Stimulated activated CD4-positive, alpha-beta T cell treated with anti-CD3 and anti-CD28 coated beads, Interleukin-15, amount 100 ng/mL, for 24 hours (primary cell): ENCODE measurements around the gene TSPAN18.

Source experiments
- DNase-seq: peaks from one replicate; pipeline ENCODE4 v3.0.0-alpha.2; 2020

The TSPAN18 gene

GRCh38 chr11:44875037-44875436 lies 148.3 kb downstream of the TSPAN18 start:
- no peak for DNase-seq

GRCh38 chr11:44876194-44876723 lies 149.5 kb downstream of the TSPAN18 start:
- no peak for DNase-seq

GRCh38 chr11:44876906-44877305 lies 150.1 kb downstream of the TSPAN18 start:
- DNase-seq = no peak

GRCh38 chr11:44877571-44878497 lies 151.1 kb downstream of the TSPAN18 start:
- DNase-seq = no peak

DNA sequence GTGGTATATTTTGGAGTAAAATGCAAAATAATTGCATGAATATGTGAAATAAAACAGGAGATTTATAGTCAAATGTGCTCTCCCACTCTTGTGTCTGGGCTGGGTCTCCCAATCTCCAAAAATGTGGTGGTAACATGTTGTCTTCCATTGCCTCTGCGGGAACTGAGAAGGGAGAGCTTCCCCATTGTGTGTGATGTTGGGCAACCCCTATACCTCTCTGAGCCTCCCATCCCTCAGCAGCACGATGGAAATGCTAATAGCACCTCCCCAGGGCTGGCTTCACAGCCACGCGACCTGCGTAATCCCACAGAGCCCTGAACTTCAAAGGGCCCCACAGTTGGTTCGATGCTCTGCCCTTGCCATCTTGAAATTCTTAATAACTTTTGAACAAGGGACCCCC lies 151.9 kb downstream of the TSPAN18 start:
- DNase-seq = no peak

DNA sequence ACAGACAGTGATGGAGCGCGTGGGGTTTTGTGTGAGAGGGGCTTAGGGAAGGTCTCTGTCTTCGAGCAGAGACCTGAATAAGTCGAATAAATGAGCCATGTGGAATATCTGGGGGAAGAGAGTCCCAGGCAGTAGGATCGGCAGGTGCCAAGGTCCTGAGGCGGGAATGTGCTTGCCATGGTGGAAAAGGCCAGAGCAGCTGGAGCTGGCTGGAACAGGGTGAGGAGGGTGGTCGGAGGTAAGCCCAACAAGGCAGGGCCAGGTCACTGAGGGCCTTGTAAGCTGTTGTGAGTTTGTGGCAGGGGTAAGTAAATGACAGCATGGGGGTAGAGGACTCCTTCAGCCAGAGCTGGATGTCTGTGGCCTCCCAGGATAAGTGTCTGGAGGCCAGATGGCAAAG lies 152.7 kb downstream of the TSPAN18 start:
- DNase-seq = no peak

GRCh38 chr11:44880511-44880910 lies 153.7 kb downstream of the TSPAN18 start:
- DNase-seq = no peak

DNA sequence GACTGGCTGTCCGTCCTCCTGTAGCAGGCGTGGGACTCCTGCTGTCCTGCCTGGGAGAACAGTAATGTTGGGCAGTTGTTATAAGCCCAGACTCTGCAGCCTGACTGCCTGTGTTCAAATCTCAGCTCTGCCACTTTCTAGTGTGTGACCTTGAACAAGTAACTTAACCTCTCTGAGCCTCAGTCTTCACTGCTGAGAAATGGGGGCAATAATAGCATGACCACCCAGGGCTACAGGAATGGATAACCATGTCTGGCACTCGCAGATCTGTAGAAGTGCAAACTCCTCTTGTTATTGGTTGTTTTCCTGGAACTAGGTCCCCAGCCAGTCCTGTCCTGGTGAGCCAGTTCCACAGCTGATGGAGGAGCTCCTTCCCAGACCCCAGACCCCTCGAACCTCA lies 154.2 kb downstream of the TSPAN18 start:
- DNase-seq = no peak

GRCh38 chr11:44883277-44883676 lies 156.5 kb downstream of the TSPAN18 start:
- no peak for DNase-seq

DNA sequence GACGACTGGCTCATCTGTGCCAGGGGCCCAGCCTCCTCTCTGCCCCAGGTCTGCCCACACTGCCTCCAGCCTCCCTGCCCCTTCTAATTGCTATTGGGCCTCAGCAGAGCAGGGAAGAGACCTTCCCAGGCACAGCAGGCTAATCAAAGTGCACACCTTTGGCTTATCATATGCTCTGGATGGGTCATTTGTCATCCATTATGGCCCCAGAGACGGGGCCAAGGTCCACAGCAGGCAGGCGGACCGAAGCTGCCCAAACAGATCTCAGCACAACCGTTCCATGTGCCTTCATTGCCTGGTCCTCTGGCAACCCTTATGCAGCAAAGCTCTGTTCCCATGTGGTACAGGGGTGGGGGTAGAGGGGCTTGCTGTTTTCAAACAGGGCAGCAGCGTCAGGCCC lies 157.3 kb downstream of the TSPAN18 start:
- DNase-seq = no peak

DNA sequence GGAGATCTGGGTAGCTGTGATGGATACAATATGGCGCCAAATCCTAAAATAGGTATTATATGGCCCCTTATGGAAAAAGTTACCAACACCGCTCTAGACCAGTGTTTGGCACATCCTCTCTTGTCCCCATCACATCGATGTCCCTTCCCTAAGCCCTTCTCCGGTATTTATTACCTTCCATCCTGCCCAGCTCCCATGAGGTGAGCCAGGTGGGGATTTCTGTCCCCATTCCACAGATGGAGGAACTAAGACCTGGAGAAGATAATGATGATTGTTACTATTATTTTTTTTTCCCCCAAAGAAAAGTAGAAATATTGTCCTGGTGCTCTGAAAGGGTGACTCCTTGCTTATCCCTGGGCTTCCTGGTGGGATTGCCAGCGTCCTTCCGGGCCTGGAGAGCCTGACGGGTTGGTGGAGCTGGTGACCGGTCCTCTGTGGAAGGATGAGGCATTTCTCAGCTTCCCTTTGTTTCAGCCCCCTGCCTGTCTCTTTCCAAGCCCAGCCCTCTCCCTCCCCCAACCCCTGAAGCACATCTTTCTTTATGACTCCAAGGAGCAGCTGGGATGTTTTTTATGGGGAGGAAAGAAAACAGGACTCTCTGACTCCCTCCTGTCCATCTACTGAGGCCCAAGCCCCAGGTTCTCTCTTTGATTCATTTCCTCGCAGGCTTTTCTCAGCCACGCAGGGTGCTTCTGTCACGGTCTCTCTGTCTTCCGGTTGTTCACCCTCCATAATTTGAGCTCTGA lies 158.5 kb downstream of the TSPAN18 start:
- DNase-seq = no peak

- no peak for DNase-seq
These were observed 159.4 kb downstream of the TSPAN18 start for GRCh38 chr11:44885919-44886789.

DNA sequence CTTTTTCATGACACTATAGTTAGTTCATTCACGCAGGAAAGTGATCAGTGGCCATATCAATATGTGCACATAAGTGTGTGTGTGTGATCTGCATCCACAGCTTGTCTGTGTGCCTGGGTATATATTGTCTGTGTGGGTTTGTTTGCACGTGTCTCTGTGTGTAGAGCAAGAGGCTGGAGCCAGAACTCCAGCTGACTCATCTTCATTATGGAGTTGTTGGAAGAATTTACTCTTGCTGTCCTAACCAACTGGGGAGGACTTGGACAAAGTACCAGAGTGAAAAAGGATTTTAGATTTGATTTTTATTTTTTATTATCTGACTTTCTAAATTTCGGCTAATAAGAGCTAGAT lies 160.0 kb downstream of the TSPAN18 start:
- DNase-seq = no peak

GRCh38 chr11:44887636-44888035 lies 160.9 kb downstream of the TSPAN18 start:
- no peak for DNase-seq

DNA sequence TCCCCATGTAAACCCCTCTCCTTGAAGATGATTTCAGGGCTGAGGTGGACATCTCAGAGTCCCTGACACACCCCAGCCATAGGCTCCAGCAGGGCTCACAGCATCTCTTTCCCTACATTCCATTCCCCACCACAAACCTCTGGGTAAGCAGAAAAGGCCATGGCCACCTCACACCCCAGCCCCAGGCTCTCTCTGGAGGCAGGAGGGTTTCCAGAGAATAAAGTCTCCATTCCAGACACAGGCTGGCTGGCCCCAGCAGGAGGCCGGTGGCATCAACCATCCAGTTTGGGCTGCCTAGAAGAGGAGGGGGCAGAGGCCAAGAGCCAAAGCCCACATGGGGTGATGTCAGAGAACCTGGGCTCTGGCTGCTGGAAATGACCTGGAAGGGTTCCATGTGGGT lies 162.5 kb downstream of the TSPAN18 start:
- DNase-seq = no peak

GRCh38 chr11:44892843-44893242 lies 166.1 kb downstream of the TSPAN18 start:
- DNase-seq = no peak

- DNase-seq = no peak
These were observed 166.6 kb downstream of the TSPAN18 start for GRCh38 chr11:44893308-44893822.

GRCh38 chr11:44893846-44894617 lies 167.3 kb downstream of the TSPAN18 start:
- peak; percentile 77 for DNase-seq

DNA sequence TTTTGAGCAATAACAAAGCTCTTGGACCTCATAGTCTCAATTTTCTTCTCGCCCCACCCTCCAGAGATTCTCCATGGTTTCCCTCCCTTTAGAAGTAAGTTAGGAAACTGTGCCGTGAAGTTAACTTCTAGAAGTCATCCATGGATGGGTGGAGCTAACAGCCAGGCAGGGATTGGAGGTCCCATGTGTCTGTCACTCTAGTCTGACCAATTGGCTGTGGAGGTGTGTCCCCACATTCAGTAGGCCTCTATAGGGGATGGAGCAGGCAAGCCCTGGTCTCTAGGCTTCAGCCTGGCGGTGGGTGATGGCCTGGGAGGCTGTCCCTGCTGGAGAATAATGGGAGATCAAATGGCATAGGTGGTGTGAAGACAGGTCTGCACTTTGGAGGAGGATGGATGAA lies 173.2 kb downstream of the TSPAN18 start:
- peak; percentile 52 for DNase-seq

GRCh38 chr11:44901120-44901633 lies 174.4 kb downstream of the TSPAN18 start:
- no peak for DNase-seq

DNA sequence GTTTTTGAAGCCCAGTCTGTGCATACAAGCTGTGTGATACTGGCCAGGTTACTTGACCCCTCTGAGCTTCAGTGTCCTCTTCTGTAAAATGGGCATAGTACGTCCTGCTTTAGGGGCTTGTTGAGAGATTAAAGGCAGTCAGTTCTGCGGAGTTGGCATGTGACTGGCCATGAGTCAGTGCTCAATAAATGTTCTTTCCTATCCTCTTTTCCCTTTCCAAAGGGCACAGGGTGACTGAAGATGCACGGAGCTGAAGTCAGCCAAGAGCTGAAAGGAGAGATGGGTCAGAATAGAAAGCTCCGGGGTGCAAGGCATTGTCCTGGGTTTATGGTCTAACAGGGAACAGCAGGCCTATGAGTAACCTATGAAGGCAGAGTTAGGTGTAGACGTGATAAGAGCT lies 175.0 kb downstream of the TSPAN18 start:
- no peak for DNase-seq

GRCh38 chr11:44903035-44903434 lies 176.3 kb downstream of the TSPAN18 start:
- no peak for DNase-seq
